Endothelial cell (in vitro differentiated cells): ENCODE data around the gene E2F7. TPM values are rescaled to one million over a fixed set of nuclear protein-coding genes. Genes with fewer than 3 reads are reported as not detected.
A peak's percentile ranks its signal among the peaks of the same experiment; 100 is the strongest.

Experiments
- DNase-seq: peaks from one replicate; pipeline ENCODE4 v3.0.0; 2021; ENCODE audit warnings: low spot score
- H3K27ac Mint-ChIP-seq: one replicate; pipeline ENCODE4 v1.8.0; 2021; ENCODE audit warnings: mixed read lengths, inconsistent platforms; ENCODE audit not compliant: unreplicated experiment
- H3K27me3 Mint-ChIP-seq: one replicate; pipeline ENCODE4 v1.8.0; 2021; ENCODE audit warnings: mild to moderate bottlenecking, moderate library complexity, mixed read lengths, inconsistent platforms; ENCODE audit not compliant: unreplicated experiment
- H3K36me3 Mint-ChIP-seq: one replicate; pipeline ENCODE4 v1.8.0; 2021; ENCODE audit warnings: mild to moderate bottlenecking, low read depth, mixed read lengths, inconsistent platforms; ENCODE audit not compliant: unreplicated experiment
- H3K4me1 Mint-ChIP-seq: one replicate; pipeline ENCODE4 v1.8.0; 2021; ENCODE audit warnings: mild to moderate bottlenecking, mixed read lengths, inconsistent platforms; ENCODE audit not compliant: unreplicated experiment
- H3K4me3 Mint-ChIP-seq: one replicate; pipeline ENCODE4 v1.8.0; 2021; ENCODE audit warnings: mild to moderate bottlenecking, mixed read lengths, inconsistent platforms; ENCODE audit not compliant: unreplicated experiment
- H3K9me3 Mint-ChIP-seq: one replicate; pipeline ENCODE4 v1.8.0; 2021; ENCODE audit warnings: mixed read lengths, inconsistent platforms; ENCODE audit not compliant: unreplicated experiment
- total RNA-seq: library from RNA; stranded (reverse); fragmentation: NEBNext Ultra II Directional; extraction: Animal tissue kit (Norgen Biotek cat#: 25700); gene quantifications from one replicate; pipeline ENCODE4 v1.2.1, GENCODE V29; 2021; ENCODE audit not compliant: unreplicated experiment
- TF ChIP-seq, protein P1 (sequence below): fragments of 200-600 bp; sonication (generic); IDR thresholded peaks from one replicate; pipeline ENCODE4 v1.5.0; 2021; ENCODE audit warnings: antibody characterized with exemption; ENCODE audit not compliant: unreplicated experiment

E2F7 gene
- total RNA-seq, 1 donor from 2014 or later: 6.2 TPM

DNA sequence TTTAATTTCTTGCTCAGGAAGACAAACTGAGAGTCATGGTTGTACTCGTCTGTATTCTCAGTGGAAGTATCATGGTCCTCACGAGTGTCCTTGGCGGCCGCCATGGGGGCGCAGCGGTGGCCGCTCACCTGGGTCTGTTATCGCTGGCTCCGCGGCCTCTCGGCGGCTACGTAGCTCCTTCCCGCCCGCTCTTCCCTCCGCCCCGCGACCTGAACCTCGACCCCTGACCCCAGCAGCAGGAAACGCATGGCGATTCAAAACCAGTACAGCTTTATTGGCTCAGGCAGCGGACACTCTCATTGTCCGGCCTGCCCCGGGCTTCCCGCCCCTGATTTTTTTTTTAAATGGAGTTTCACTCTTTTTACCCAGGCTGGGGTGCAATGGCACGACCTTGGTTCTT is 80.8 kb downstream of the E2F7 start:
- TF ChIP-seq, protein P1, sequence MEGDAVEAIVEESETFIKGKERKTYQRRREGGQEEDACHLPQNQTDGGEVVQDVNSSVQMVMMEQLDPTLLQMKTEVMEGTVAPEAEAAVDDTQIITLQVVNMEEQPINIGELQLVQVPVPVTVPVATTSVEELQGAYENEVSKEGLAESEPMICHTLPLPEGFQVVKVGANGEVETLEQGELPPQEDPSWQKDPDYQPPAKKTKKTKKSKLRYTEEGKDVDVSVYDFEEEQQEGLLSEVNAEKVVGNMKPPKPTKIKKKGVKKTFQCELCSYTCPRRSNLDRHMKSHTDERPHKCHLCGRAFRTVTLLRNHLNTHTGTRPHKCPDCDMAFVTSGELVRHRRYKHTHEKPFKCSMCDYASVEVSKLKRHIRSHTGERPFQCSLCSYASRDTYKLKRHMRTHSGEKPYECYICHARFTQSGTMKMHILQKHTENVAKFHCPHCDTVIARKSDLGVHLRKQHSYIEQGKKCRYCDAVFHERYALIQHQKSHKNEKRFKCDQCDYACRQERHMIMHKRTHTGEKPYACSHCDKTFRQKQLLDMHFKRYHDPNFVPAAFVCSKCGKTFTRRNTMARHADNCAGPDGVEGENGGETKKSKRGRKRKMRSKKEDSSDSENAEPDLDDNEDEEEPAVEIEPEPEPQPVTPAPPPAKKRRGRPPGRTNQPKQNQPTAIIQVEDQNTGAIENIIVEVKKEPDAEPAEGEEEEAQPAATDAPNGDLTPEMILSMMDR: no peak
- H3K27ac Mint-ChIP-seq: no peak overlapping the region
- DNase-seq: no peak
- peaks cover 5% of the 10 kb centered on the region for H3K9me3 Mint-ChIP-seq
- H3K27me3 Mint-ChIP-seq: peaks cover 3% of the 10 kb centered on the region
- no peak overlapping the region for H3K4me3 Mint-ChIP-seq
- peaks cover 3% of the 10 kb centered on the region for H3K36me3 Mint-ChIP-seq
- H3K4me1 Mint-ChIP-seq: peaks cover 3% of the 10 kb centered on the region

DNA sequence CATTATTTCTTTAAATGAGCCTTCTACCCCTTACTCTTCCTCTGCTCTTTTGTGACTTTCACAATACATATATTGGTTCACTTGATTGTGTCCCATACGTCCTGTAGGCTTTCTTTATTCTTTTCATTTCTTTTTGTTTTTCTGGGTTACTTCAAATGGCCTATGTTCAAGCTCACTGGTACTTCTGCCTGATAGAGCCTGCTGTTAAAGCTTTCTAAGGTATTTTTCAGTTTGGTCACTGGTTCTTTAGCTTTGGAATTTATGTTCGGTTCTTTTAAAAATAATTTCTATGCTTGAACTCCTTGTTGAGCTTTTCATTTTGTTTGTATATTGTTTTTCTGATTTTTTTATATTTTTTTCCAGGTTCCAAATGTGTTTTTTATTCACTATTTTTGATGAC is 81.9 kb downstream of the E2F7 start:
- DNase-seq: no peak
- Mint-ChIP-seq H3K9me3 (peaks cover 5% of the 10 kb centered on the region), H3K4me3 (peak overlapping the region; percentile 73), H3K27me3 (peaks cover 3% of the 10 kb centered on the region), H3K36me3 (peaks cover 3% of the 10 kb centered on the region), H3K4me1 (peaks cover 3% of the 10 kb centered on the region), H3K27ac (no peak overlapping the region)
- TF ChIP-seq, protein P1: no peak

DNA sequence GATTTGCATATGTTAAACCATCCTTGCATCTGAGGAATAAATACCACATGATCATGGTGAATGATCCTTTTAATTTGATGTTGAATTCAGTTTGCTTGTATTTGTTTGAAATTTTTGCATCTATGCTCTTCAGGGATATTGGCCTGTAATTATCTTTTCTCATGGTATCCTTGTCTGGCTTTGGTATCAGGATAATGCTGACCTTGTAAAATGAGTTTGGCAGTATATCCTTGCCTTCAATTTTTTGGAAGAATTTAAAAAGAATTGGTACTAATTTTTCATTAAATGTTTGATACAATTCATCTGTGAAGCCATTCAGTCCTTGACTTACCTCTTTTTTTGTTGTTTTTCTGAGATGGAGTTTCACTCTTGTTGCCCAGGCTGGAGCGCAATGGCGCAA is 85.2 kb downstream of the E2F7 start:
- Mint-ChIP-seq H3K36me3 (peaks cover 3% of the 10 kb centered on the region), H3K4me1 (no peaks in the 10 kb centered on the region), H3K27ac (no peak overlapping the region), H3K27me3 (peaks cover 3% of the 10 kb centered on the region), H3K4me3 (no peak overlapping the region), H3K9me3 (peaks cover 5% of the 10 kb centered on the region)
- TF ChIP-seq, protein P1: no peak
- DNase-seq: no peak

DNA sequence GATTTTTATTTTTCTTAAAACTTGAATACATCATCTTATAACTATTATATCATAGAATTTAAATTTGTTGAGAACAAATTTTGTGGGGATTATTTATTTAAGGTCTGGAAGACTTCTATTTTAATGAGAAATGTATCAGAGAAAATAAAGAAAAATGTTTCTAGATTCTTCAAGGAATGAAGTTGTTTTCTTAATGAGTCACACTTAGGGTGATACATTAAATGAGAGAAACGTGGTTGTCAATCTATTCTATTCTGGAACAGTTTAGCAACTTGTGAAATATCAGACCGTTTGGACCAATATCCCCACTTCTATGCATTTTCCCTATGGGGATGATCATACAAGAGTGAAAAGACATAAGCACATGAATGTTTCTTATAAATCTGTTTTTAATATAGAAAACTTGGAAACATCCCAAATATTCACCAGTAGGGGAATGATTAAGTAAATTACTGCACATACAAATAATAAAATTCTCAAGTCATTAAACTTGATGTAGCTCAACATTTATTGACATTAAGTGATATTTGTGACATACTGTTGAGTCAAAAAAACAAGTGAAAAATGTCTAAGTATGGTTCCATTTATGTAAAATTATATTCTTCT is 88.5 kb downstream of the E2F7 start:
- TF ChIP-seq, protein P1: no peak
- no peak for DNase-seq
- Mint-ChIP-seq H3K36me3 (no peaks in the 10 kb centered on the region), H3K27ac (no peak overlapping the region), H3K9me3 (no peaks in the 10 kb centered on the region), H3K4me3 (no peak overlapping the region), H3K27me3 (no peaks in the 10 kb centered on the region), H3K4me1 (peaks cover 6% of the 10 kb centered on the region)

Other genes starting within 250 kb of the E2F7 start
- gene CSRP2, start 186.6 kb downstream of the E2F7 start, total RNA-seq: 185 TPM